ENCODE data around the gene DUSP28.
"Not testable (repeated sequence)": the region's sequence is repeated elsewhere in the genome, so short reads cannot be mapped to it uniquely, and the experiment has no call there.

Gene DUSP28

GRCh38 chr2:240527153-240527750 is 32.9 kb upstream of the DUSP28 start:
- DNase-seq (ENCODE audit: low spot score), result no peak

- DNase-seq (ENCODE audit: low spot score), result no peak
Observed at GRCh38 chr2:240528406-240529040, 31.6 kb upstream of the DUSP28 start.

- DNase-seq (ENCODE audit: low spot score), result no peak
Observed at GRCh38 chr2:240529344-240529999, 30.7 kb upstream of the DUSP28 start.

GRCh38 chr2:240530181-240530580 is 30.0 kb upstream of the DUSP28 start:
- DNase-seq (ENCODE audit: low spot score), result no peak

GRCh38 chr2:240531038-240531437 is 29.1 kb upstream of the DUSP28 start:
- DNase-seq (ENCODE audit: low spot score), result no peak

GRCh38 chr2:240532031-240532775 is 28.0 kb upstream of the DUSP28 start:
- no peak for DNase-seq (ENCODE audit: low spot score)

GRCh38 chr2:240538031-240538780 is 22.0 kb upstream of the DUSP28 start:
- DNase-seq (ENCODE audit: low spot score), result no peak

GRCh38 chr2:240539101-240539500 is 21.1 kb upstream of the DUSP28 start:
- not testable (repeated sequence) for DNase-seq (ENCODE audit: low spot score)

- DNase-seq (ENCODE audit: low spot score), result no peak
Observed at GRCh38 chr2:240539906-240540305, 20.3 kb upstream of the DUSP28 start.

GRCh38 chr2:240551288-240551687 is 8.9 kb upstream of the DUSP28 start:
- no peak for DNase-seq (ENCODE audit: low spot score)

- no peak for DNase-seq (ENCODE audit: low spot score)
Observed at GRCh38 chr2:240551811-240552210, 8.3 kb upstream of the DUSP28 start.

GRCh38 chr2:240553956-240554480 is 6.1 kb upstream of the DUSP28 start:
- DNase-seq (ENCODE audit: low spot score), result no peak

GRCh38 chr2:240554767-240555493 is 5.2 kb upstream of the DUSP28 start:
- no peak for DNase-seq (ENCODE audit: low spot score)

- DNase-seq (ENCODE audit: low spot score), result no peak
Observed at GRCh38 chr2:240555541-240556250, 4.5 kb upstream of the DUSP28 start.

- peak; percentile 55 for DNase-seq (ENCODE audit: low spot score)
Observed at GRCh38 chr2:240556553-240557100, 3.5 kb upstream of the DUSP28 start.

GRCh38 chr2:240557101-240557751 is 2.9 kb upstream of the DUSP28 start:
- DNase-seq (ENCODE audit: low spot score), result no peak

GRCh38 chr2:240557808-240558207 is 2.3 kb upstream of the DUSP28 start, which contains the start of gene ANKMY1:
ANKMY1 (minus strand) TSS chr2:240557988; CDS start chr2:240557335, 653 bp downstream.
- DNase-seq (ENCODE audit: low spot score), result peak; percentile 96

- no peak for DNase-seq (ENCODE audit: low spot score)
Observed at GRCh38 chr2:240558236-240558761, 1.9 kb upstream of the DUSP28 start.

- DNase-seq (ENCODE audit: low spot score), result no peak
Observed at GRCh38 chr2:240559286-240559685, 871 bp upstream of the DUSP28 start.

Measured in AG08396 (cell line).